NCI-H510A treated with DMSO at 0.1 percent for 48 hours (cell line): Measurements from ENCODE around the gene PRPF40B.
A peak's percentile ranks its signal among the peaks of the same experiment; 100 is the strongest.
"Not testable (repeated sequence)": the region's sequence is repeated elsewhere in the genome, so short reads cannot be mapped to it uniquely, and the experiment has no call there.

ENCODE experiments used
- DNase-seq: peaks from one replicate; lab custom pipeline; 2025; lab: John Stamatoyannopoulos, UW

PRPF40B gene

GRCh38 chr12:49609059-49609874 lies 14.1 kb upstream of the PRPF40B start:
- DNase-seq, result no peak

- DNase-seq, result no peak
Observed at GRCh38 chr12:49609875-49610154, 13.5 kb upstream of the PRPF40B start.

GRCh38 chr12:49610785-49611184 lies 12.6 kb upstream of the PRPF40B start:
- not testable (repeated sequence) for DNase-seq

GRCh38 chr12:49612210-49612609 lies 11.2 kb upstream of the PRPF40B start:
- no peak for DNase-seq

GRCh38 chr12:49615725-49616124 lies 7.6 kb upstream of the PRPF40B start:
- no peak for DNase-seq

- no peak for DNase-seq
Observed at GRCh38 chr12:49616533-49617219, 6.7 kb upstream of the PRPF40B start.

GRCh38 chr12:49618576-49618975 lies 4.8 kb upstream of the PRPF40B start:
- no peak for DNase-seq

GRCh38 chr12:49619286-49619685 lies 4.1 kb upstream of the PRPF40B start:
- DNase-seq, result no peak

- DNase-seq, result no peak
Observed at GRCh38 chr12:49621651-49622500, 1.5 kb upstream of the PRPF40B start.

GRCh38 chr12:49622501-49623141 lies 740 bp upstream of the PRPF40B start:
- peak; percentile 43 for DNase-seq

- DNase-seq, result no peak
Observed at GRCh38 chr12:49624921-49625577, 1.7 kb downstream of the PRPF40B start.

GRCh38 chr12:49626169-49626835 lies 2.9 kb downstream of the PRPF40B start:
- no peak for DNase-seq

- no peak for DNase-seq
Observed at GRCh38 chr12:49626836-49627235, 3.5 kb downstream of the PRPF40B start.

GRCh38 chr12:49627752-49628360 lies 4.5 kb downstream of the PRPF40B start:
- no peak for DNase-seq

GRCh38 chr12:49631336-49631907 lies 8.1 kb downstream of the PRPF40B start:
- no peak for DNase-seq

GRCh38 chr12:49632401-49632800 lies 9.0 kb downstream of the PRPF40B start:
- DNase-seq, result no peak

- DNase-seq, result no peak
Observed at GRCh38 chr12:49632986-49633702, 9.8 kb downstream of the PRPF40B start.

GRCh38 chr12:49633703-49634345 lies 10.5 kb downstream of the PRPF40B start:
- DNase-seq, result no peak

GRCh38 chr12:49635036-49635435 lies 11.7 kb downstream of the PRPF40B start:
- DNase-seq, result no peak
